Right cardiac atrium (tissue), 5 donors: Measurements from ENCODE around the gene RFTN1. TPM values are rescaled to one million over a fixed set of nuclear protein-coding genes. Genes with fewer than 3 reads are reported as not detected.
A peak's percentile ranks its signal among the peaks of the same experiment; 100 is the strongest.

ENCODE experiments used
- ATAC-seq, 2 donors: fragments of 200-7000 bp; cut with Tn5 transposase; one replicate each; pipeline versions ENCODE4 v1.8.0 to v1.9.1; 2020; ENCODE audit warnings: moderate library complexity in 2 of 2, mild to moderate bottlenecking in 1 of 2
- DNase-seq, 3 donors: peaks; one replicate each; pipeline ENCODE4 v3.0.0-alpha.2; 2020
- H3K27ac ChIP-seq: one replicate; pipeline ENCODE4 v1.5.1; 2013; ENCODE audit warnings: mild to moderate bottlenecking, low read length, control low read depth, moderate library complexity
- H3K27me3 ChIP-seq: one replicate; pipeline ENCODE4 v1.6.1; 2013; ENCODE audit not compliant: control insufficient read depth, insufficient read depth
- H3K4me1 ChIP-seq: one replicate; pipeline ENCODE4 v1.6.1; 2013; ENCODE audit warnings: low read length; ENCODE audit not compliant: control insufficient read depth, insufficient read depth
- H3K4me3 ChIP-seq: one replicate; pipeline ENCODE4 v1.5.1; 2013; ENCODE audit warnings: low read length, control low read depth
- H3K9me3 ChIP-seq: one replicate; pipeline ENCODE4 v1.6.1; 2013; ENCODE audit warnings: low read length; ENCODE audit not compliant: control insufficient read depth
- WGBS: extraction: QIAGEN DNeasy Blood & Tissue Kit; methylation state at CpG from one replicate; pipeline ENCODE4 v1.1.7; 2013; 5-methylcytosine and 5-hydroxymethylcytosine counted together
- intact Hi-C, 4 donors: fragments of 100-400 bp; cut with DNase I; formaldehyde crosslinking; loops; one replicate each; pipeline versions ENCODE4 v1.11.0 to v1.14.0; 2022 to 2023
- polyA plus RNA-seq: library from polyadenylated mRNA; stranded (reverse); fragments of 200-250 nt; gene quantifications from one replicate; pipeline ENCODE4 v1.2.3, GENCODE V29; 2013
- total RNA-seq, 4 donors: library from RNA; stranded (reverse); fragmentation: NEBNext Ultra II Directional; extraction: Animal tissue kit (Norgen Biotek cat#: 25700); gene quantifications; one replicate each; pipeline ENCODE4 v1.2.1, GENCODE V29; 2021
- donor health status: healthy with polysubstance abuse.
- donor health status: DM: no; HTN: yes; CAD: no.
- donor health status: DM: no; HTN: no; CAD: no.
- donor health status: DM: no; HTN: yes; CAD: no; lungs with severe emphysema.
- donor health status: DM: yes; HTN: yes; CAD: no.

Gene RFTN1
- total and polyA plus RNA-seq, 5 donors: 17.9 to 23.6 (median 21.2) TPM

- ATAC-seq (no peak), DNase-seq (no peak)
- WGBS: 85% methylated on average over 1 of the region's 1 CpG
- intact Hi-C loops: no loop called here
- no peak overlapping the region for H3K4me3 ChIP-seq
- no peaks in the 10 kb centered on the region for H3K9me3 ChIP-seq
- H3K4me1 ChIP-seq: peaks cover under 1% of the 10 kb centered on the region
- H3K27ac ChIP-seq: no peak overlapping the region
- no peaks in the 10 kb centered on the region for H3K27me3 ChIP-seq
Observed at GRCh38 chr3:16463119-16463518, 50.4 kb downstream of the RFTN1 start.

DNA sequence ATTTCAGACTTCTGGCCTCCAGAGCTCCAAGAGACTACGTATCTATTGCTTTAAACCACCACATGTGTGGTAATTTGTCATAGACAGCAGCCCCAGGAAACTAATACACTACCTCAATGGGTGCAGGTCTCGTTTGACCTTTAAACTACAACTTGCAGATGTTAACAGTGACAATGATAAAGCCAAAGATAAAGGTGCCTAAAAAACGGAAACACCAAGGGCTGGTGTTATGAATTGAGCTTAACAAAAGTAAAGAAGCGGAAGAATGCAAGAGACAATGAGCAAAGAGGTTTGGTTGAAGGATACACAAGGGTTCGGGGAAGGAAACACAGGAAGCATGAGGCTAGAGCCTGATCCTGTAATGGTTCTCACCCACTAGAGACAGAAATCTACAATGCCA, 50.8 kb downstream of the RFTN1 start:
- Histone ChIP-seq H3K27ac (no peak overlapping the region), H3K9me3 (no peaks in the 10 kb centered on the region), H3K4me3 (no peak overlapping the region), H3K4me1 (no peaks in the 10 kb centered on the region), H3K27me3 (no peaks in the 10 kb centered on the region)
- ATAC-seq (no peak), DNase-seq (no peak)
- intact Hi-C loops: no loop called here
- 75% methylated on average over 5 of the region's 5 CpGs for WGBS

DNA sequence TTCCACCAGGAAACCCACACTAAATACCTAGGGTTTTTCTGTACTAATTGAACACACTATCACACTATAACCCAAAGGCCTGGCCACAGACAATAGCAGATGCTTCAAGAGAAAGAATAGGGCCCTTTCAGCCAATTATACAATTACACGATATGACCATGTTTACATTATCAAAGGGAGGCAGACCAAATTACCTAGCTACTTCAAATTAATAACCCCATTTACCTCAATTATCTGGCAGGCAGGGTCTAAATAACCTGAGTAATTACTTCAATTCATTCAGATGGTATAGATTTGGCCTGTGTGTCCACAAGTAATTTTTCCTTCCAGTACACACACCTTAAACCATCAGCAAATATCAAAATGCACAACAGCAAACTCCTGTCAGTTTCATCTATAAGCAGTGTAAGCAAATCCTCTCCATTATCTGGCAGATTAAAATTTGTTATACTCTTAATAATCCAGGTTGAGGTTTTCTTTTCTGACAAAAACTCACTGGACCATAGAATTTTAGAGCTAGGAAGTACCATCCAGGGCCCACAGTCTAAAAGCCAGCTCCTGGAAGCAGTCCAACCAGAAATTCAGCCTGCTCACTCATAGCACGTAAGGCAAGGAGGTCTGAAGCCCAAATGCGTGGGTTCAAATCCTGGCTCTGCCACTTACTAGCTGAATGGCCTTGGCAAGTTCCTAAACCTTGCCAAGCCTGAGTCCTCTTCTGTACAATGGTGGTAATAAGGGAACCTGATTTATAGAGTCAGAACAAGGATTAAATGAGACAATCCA, 51.8 kb downstream of the RFTN1 start:
- Histone ChIP-seq H3K4me3 (no peak overlapping the region), H3K9me3 (no peaks in the 10 kb centered on the region), H3K27ac (no peak overlapping the region), H3K4me1 (no peaks in the 10 kb centered on the region), H3K27me3 (no peaks in the 10 kb centered on the region)
- DNase-seq (no peak), ATAC-seq (no peak)
- intact Hi-C loops: no loop called here
- WGBS: 89% methylated on average over 3 of the region's 3 CpGs

DNA sequence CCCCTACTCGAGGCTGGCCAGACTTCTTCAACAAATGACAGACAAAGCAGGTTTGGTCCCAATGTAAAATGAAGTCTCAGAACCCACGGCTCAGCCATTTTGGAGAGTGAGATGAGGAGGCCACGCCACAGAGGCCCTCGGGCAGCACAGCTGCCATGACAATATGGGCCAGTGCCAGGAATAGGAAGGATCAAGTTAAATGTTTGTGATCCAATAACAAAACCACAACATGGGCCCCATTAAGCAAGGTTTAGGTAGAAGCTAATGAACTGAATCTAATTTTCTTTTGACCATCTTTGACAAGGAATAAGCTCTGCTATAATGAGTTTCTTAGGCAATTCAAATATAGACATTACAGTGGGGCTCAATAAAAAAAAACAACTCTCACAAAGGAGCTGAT, 52.6 kb downstream of the RFTN1 start:
- no peak for DNase-seq

GRCh38 chr3:16460273-16460672, 53.2 kb downstream of the RFTN1 start:
- no peaks in the 10 kb centered on the region for H3K9me3 ChIP-seq
- no peaks in the 10 kb centered on the region for H3K4me1 ChIP-seq
- intact Hi-C loops: no loop called here
- H3K4me3 ChIP-seq: no peak overlapping the region
- 95% methylated on average over 4 of the region's 4 CpGs for WGBS
- DNase-seq (no peak), ATAC-seq (no peak)
- no peaks in the 10 kb centered on the region for H3K27me3 ChIP-seq
- no peak overlapping the region for H3K27ac ChIP-seq

More for the DNA sequence above, 52.6 kb downstream of the RFTN1 start:
- WGBS: 91% methylated on average over 4 of the region's 4 CpGs
- Histone ChIP-seq H3K27me3 (no peaks in the 10 kb centered on the region), H3K9me3 (no peaks in the 10 kb centered on the region), H3K4me3 (no peak overlapping the region), H3K4me1 (no peaks in the 10 kb centered on the region), H3K27ac (no peak overlapping the region)
- intact Hi-C loops: no loop called here
- no peak for ATAC-seq

DNA sequence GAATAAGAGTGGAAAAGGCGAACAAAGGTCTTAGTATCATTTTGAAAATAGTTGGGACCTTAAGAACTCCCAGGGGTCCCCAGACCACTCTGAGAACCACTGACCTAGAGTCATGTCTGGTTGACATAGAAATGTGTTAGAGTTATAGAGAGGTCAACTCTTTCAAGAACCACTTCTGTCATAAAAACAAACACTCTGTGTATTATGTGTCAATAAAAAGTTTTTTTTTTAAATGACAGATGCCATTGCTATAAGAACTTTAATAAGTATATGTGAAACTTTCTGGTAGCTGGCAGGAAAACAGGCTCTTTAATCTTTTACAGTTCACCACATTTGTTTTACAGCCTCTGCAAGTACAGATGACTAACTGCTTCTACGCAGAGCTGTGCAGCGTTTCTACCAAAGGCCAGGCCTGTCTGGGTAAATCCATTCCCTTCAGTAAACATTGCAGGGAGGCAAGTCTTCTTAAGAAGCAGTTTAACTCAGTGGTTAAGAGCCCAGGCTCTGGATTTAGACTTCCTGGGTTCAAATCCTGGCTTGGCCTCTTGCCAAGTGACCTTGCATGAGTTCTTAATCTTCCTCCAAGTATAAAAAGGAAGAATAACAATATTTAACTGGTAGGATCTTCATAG, 56.6 kb downstream of the RFTN1 start:
- no peaks in the 10 kb centered on the region for H3K27me3 ChIP-seq
- WGBS: 87% methylated on average over 3 of the region's 3 CpGs
- H3K27ac ChIP-seq: no peak overlapping the region
- H3K4me1 ChIP-seq: peaks cover 2% of the 10 kb centered on the region
- intact Hi-C loops: no loop called here
- H3K9me3 ChIP-seq: no peaks in the 10 kb centered on the region
- ATAC-seq (peak; percentile 32 to 41), DNase-seq (no peak)
- H3K4me3 ChIP-seq: no peak overlapping the region

- DNase-seq: no peak
- no peak for ATAC-seq
- Histone ChIP-seq H3K27ac (no peak overlapping the region), H3K27me3 (no peaks in the 10 kb centered on the region), H3K4me1 (peaks cover 2% of the 10 kb centered on the region), H3K4me3 (no peak overlapping the region), H3K9me3 (no peaks in the 10 kb centered on the region)
- intact Hi-C loops: no loop called here
- WGBS: 85% methylated on average over 8 of the region's 8 CpGs
Observed at GRCh38 chr3:16455966-16456365, 57.5 kb downstream of the RFTN1 start.

GRCh38 chr3:16455001-16455400, 58.5 kb downstream of the RFTN1 start:
- H3K27me3 ChIP-seq: no peaks in the 10 kb centered on the region
- intact Hi-C loops: no loop called here
- no peak overlapping the region for H3K4me3 ChIP-seq
- peak in 1 of 2 donors; percentile 46 for ATAC-seq
- WGBS: 63% methylated on average over 7 of the region's 7 CpGs
- no peaks in the 10 kb centered on the region for H3K9me3 ChIP-seq
- peak in 2 of 3 donors; percentile 58 to 77 for DNase-seq
- H3K4me1 ChIP-seq: peaks cover 2% of the 10 kb centered on the region
- H3K27ac ChIP-seq: no peak overlapping the region

GRCh38 chr3:16452261-16452660, 61.2 kb downstream of the RFTN1 start:
- intact Hi-C loops: no loop called here
- H3K27ac ChIP-seq: no peak overlapping the region
- ATAC-seq (no peak), DNase-seq (no peak)
- H3K4me3 ChIP-seq: no peak overlapping the region
- 83% methylated on average over 4 of the region's 4 CpGs for WGBS
- peaks cover 6% of the 10 kb centered on the region for H3K4me1 ChIP-seq
- H3K27me3 ChIP-seq: no peaks in the 10 kb centered on the region
- H3K9me3 ChIP-seq: no peaks in the 10 kb centered on the region

GRCh38 chr3:16449369-16449768, 64.1 kb downstream of the RFTN1 start:
- Histone ChIP-seq H3K9me3 (no peaks in the 10 kb centered on the region), H3K4me1 (peaks cover 5% of the 10 kb centered on the region), H3K4me3 (no peak overlapping the region), H3K27ac (peak overlapping the region; percentile 34), H3K27me3 (no peaks in the 10 kb centered on the region)
- WGBS: 40% methylated on average over 6 of the region's 6 CpGs
- ATAC-seq: no peak
- intact Hi-C loops: no loop called here
- no peak for DNase-seq

GRCh38 chr3:16448639-16449070, 64.8 kb downstream of the RFTN1 start:
- WGBS: 26% methylated on average over 6 of the region's 6 CpGs
- H3K4me1 ChIP-seq: peaks cover 5% of the 10 kb centered on the region
- peak; percentile 75 to 89 for ATAC-seq
- no peak overlapping the region for H3K27ac ChIP-seq
- H3K27me3 ChIP-seq: no peaks in the 10 kb centered on the region
- H3K4me3 ChIP-seq: no peak overlapping the region
- DNase-seq: peak; percentile 82 to 89 (median 83)
- intact Hi-C loops: no loop called here
- no peaks in the 10 kb centered on the region for H3K9me3 ChIP-seq
